ENCODE data around the gene CDKL2. TPM values are rescaled to one million over a fixed set of nuclear protein-coding genes. Genes with fewer than 3 reads are reported as not detected.

Gene CDKL2
- total RNA-seq, 1 donor from 2014 or later: 4.1 TPM

DNA sequence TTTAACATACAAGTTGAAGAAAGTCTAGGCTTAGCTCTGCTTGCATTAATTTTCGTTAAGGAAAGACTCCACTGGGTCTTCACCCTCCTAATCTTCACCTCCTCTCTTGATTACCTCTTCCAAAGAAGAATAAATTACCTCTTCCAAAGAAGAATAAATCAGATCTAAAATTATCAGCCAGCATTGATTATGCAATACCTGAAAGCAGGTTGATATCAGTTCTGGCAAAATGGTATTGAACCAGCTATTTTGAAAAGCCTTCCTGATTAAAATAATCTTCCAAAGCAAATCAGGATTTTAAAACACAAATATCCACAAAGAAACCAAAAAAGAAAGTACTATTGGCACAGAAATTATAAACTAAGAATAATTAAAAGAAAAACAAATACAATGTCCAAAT lies 36.9 kb downstream of the CDKL2 start:
- Histone ChIP-seq H3K36me3 (ENCODE audit: control insufficient read depth, insufficient read depth, low read length) (no peaks in the 10 kb centered on the region), H3K4me3 (ENCODE audit: low read depth, low read length) (no peak overlapping the region), H3K27me3 (ENCODE audit: control insufficient read depth, insufficient read depth, low read length) (no peaks in the 10 kb centered on the region)
- no peak for DNase-seq (ENCODE audit: low read depth)
- TF ChIP-seq, protein P1, sequence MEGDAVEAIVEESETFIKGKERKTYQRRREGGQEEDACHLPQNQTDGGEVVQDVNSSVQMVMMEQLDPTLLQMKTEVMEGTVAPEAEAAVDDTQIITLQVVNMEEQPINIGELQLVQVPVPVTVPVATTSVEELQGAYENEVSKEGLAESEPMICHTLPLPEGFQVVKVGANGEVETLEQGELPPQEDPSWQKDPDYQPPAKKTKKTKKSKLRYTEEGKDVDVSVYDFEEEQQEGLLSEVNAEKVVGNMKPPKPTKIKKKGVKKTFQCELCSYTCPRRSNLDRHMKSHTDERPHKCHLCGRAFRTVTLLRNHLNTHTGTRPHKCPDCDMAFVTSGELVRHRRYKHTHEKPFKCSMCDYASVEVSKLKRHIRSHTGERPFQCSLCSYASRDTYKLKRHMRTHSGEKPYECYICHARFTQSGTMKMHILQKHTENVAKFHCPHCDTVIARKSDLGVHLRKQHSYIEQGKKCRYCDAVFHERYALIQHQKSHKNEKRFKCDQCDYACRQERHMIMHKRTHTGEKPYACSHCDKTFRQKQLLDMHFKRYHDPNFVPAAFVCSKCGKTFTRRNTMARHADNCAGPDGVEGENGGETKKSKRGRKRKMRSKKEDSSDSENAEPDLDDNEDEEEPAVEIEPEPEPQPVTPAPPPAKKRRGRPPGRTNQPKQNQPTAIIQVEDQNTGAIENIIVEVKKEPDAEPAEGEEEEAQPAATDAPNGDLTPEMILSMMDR (IDR thresholded peaks at IDR 0.05; ENCODE audit: insufficient read depth, low read length, poor library complexity, severe bottlenecking): no peak

DNA sequence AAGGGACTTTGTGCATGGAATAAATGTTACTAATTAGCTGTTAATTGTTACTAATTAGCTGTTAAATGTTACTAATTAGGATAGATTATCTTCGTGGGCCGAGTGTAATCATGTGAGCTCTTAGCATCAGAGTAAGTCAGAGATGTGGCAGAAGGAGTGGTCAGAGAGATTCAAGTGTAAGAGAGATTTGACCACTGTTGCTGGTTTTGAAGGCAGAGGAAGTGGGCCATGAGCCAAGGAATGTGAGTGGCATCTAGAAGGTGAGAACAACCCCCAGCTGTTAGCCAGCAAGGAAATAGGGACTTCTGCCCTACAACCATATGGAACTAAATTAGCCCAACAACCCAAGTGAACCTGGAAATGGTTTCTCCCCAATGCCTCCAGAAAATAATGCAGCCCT lies 46.3 kb downstream of the CDKL2 start:
- TF ChIP-seq, protein P1 (IDR thresholded peaks at IDR 0.05; ENCODE audit: insufficient read depth, low read length, poor library complexity, severe bottlenecking): no peak
- DNase-seq (ENCODE audit: low read depth): no peak

DNA sequence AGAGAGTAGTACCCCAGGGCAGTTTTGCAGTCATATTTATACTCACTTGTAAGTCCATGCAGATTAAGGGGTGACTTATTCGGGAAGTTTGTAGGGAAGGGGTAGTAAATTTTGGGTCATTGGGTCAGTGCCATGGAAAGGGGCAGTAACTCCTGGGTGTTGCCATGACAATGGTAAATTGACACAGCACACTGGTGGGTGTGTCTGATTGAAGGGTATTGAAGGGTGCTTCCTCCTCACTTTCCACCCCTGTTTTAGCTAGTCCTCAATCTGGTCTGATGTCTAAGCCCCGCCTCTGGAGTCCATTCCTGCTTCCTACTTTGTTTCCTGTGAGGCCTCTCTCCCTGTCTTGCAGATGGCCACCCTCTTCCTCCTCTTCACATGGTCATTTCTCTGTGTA lies 62.6 kb downstream of the CDKL2 start:
- no peaks in the 10 kb centered on the region for H3K27me3 ChIP-seq (ENCODE audit: control insufficient read depth, insufficient read depth, low read length)
- TF ChIP-seq, protein P1 (IDR thresholded peaks at IDR 0.05; ENCODE audit: insufficient read depth, low read length, poor library complexity, severe bottlenecking): no peak
- no peak for DNase-seq (ENCODE audit: low read depth)
- H3K36me3 ChIP-seq (ENCODE audit: control insufficient read depth, insufficient read depth, low read length): no peaks in the 10 kb centered on the region
- H3K4me3 ChIP-seq (ENCODE audit: low read depth, low read length): no peak overlapping the region

More for the DNA sequence above, 46.3 kb downstream of the CDKL2 start:
- no peaks in the 10 kb centered on the region for H3K27me3 ChIP-seq (ENCODE audit: control insufficient read depth, insufficient read depth, low read length)
- no peak overlapping the region for H3K4me3 ChIP-seq (ENCODE audit: low read depth, low read length)
- no peaks in the 10 kb centered on the region for H3K36me3 ChIP-seq (ENCODE audit: control insufficient read depth, insufficient read depth, low read length)

DNA sequence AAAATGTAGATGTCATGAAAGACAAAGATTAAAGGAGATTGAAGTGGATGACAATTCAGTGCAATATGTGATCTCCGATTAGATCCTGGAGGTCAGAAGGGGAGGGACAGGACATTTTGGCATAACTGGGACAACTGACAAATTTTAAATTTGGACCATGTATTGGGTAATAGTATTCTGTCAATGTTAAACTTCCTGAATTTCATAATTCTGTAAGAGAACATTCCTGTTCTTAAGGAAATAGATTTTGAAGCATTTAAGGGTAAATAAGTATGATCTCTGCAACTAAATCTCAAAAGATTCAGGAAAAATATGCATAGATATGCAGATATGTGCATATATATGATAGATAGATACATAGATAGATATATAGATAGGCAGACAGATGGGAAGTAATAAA lies 63.4 kb downstream of the CDKL2 start:
- no peak overlapping the region for H3K4me3 ChIP-seq (ENCODE audit: low read depth, low read length)
- H3K36me3 ChIP-seq (ENCODE audit: control insufficient read depth, insufficient read depth, low read length): no peaks in the 10 kb centered on the region
- TF ChIP-seq, protein P1 (IDR thresholded peaks at IDR 0.05; ENCODE audit: insufficient read depth, low read length, poor library complexity, severe bottlenecking): no peak
- no peaks in the 10 kb centered on the region for H3K27me3 ChIP-seq (ENCODE audit: control insufficient read depth, insufficient read depth, low read length)
- DNase-seq (ENCODE audit: low read depth): no peak

DNA sequence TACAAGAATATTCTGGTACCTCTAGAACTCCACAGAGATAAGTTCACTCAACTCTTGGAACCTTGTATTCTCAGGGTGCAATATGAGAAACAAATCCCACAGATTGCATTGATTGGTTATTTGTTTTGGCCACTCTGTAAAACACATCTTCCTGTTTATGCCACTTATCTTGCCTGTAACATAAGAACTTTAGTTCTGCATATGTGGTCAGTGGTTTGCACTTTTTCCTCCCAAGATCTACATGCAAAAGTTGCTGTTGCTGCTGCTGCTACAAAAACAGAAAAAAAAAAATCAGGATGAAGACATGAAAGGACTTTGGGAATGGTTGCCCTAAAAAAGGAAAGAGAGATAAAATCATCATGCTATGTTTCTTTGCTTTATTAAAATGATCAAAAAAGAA lies 64.8 kb downstream of the CDKL2 start:
- no peaks in the 10 kb centered on the region for H3K36me3 ChIP-seq (ENCODE audit: control insufficient read depth, insufficient read depth, low read length)
- TF ChIP-seq, protein P1 (IDR thresholded peaks at IDR 0.05; ENCODE audit: insufficient read depth, low read length, poor library complexity, severe bottlenecking): no peak
- no peak for DNase-seq (ENCODE audit: low read depth)

DNA sequence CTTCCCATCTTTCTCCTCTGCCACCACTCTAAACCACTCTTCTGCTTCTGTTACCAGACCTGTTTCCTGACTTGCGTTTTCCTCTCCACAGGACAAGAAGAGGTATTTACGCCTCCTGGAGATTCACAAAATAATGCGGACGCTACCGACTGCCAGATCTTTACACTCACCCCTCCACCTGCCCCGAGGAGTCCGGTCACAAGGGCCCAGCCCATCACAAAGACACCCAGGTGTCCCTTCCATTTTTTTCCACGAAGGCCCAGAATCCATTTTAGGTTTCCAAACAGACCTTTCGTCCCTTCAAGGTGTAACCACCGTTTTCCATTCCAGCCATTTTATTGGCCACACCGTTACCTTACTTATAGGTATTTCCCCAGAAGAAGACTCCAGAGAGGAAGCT lies 66.3 kb downstream of the CDKL2 start:
- no peak for DNase-seq (ENCODE audit: low read depth)
- H3K36me3 ChIP-seq (ENCODE audit: control insufficient read depth, insufficient read depth, low read length): no peaks in the 10 kb centered on the region
- H3K27me3 ChIP-seq (ENCODE audit: control insufficient read depth, insufficient read depth, low read length): no peaks in the 10 kb centered on the region
- TF ChIP-seq, protein P1 (IDR thresholded peaks at IDR 0.05; ENCODE audit: insufficient read depth, low read length, poor library complexity, severe bottlenecking): no peak
- no peak overlapping the region for H3K4me3 ChIP-seq (ENCODE audit: low read depth, low read length)

More for the DNA sequence above, 64.8 kb downstream of the CDKL2 start:
- H3K4me3 ChIP-seq (ENCODE audit: low read depth, low read length): no peak overlapping the region
- H3K27me3 ChIP-seq (ENCODE audit: control insufficient read depth, insufficient read depth, low read length): no peaks in the 10 kb centered on the region
